G401 (cell line): Measurements from ENCODE around the gene HLA-G. TPM values are rescaled to one million over a fixed set of nuclear protein-coding genes. Genes with fewer than 3 reads are reported as not detected.
"Not testable (repeated sequence)": the region's sequence is repeated elsewhere in the genome, so short reads cannot be mapped to it uniquely, and the experiment has no call there.

ENCODE experiments used
- DNase-seq: peaks from one replicate; pipeline ENCODE4 v3.0.0-alpha.2; 2015; ENCODE audit warnings: low spot score
- in situ Hi-C: cut with HindIII; loops from 2 replicates; pipeline ENCODE4 v1.10.0; 2016; ENCODE audit warnings: low sequenced_read_pairs, mixed read lengths
- total RNA-seq: library from RNA; depleted of rRNA; stranded (reverse); fragments of >200 nt; shearing (Covaris generic); gene quantifications from 2 replicates; pipeline ENCODE4 v1.2.3, GENCODE V29; 2014; rRNA removed

The HLA-G gene
- total RNA-seq, 1 experiment from 2014 or later, result not detected

- in situ Hi-C loops, result no loop called here
- no peak for DNase-seq
Observed at GRCh38 chr6:29858006-29858405, 30.4 kb downstream of the HLA-G start.

- peak; percentile 83 for DNase-seq
- in situ Hi-C loops, result no loop called here
Observed at GRCh38 chr6:29861521-29862255, 34.1 kb downstream of the HLA-G start.

DNA sequence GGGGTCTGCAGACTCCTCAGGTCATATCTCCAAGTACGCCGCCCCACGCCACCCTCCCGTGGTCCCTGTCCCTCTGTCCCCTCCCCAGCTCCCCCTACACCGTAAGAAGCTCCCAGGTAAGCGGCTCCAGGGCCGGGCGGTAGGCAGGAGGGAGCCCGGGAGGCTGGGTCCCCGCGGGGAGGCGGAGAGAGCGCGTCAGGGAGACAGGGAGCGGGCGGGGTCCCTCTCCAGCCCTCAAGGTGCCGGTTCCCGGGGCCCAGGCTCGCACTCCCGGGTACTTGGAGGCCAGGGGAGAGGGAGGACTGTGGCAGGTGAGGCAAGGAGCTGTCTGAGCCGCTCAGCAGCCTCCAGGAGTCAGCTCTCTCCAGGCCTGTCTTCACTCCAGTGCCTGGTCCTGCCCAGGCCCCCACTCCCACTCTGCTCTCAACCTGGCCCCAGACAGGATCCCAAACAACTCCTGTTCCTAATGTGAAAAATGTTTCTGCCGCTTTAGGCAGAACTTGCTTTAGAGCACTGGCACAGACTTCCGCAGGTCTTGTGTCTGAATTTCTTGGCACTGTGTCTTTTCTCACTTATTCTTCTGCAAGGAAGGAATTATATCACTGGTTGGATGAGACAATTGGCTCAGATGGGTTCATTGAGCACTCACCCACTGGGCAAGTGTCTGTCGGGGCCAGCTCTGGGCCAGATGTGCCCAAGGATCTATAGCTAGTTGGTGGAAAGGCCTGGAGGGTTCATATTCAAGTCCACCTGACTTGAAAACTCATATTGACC, 36.6 kb downstream of the HLA-G start:
- in situ Hi-C loops, result no loop called here
- DNase-seq, result no peak

GRCh38 chr6:29865631-29866030, 38.0 kb downstream of the HLA-G start:
- DNase-seq, result no peak
- in situ Hi-C loops, result no loop called here

DNA sequence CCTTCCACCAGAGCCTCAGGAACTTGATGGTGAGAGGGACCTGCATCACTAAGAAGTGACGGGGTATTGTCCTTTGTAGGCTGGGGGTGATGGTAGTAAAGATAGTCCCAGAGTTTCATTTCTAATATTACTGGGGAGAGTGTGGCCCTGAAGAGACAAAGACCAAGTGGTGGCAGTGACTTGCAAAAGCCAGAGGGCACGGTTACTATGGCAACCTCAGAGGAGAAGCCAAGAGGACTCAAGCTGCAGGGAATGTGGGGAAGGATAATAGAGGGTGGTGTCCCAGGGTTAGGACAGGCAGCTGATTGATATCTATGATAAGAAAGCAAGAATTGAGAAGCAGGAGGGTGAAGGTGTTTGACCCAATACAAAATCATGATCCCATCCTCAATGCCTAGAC, 42.5 kb downstream of the HLA-G start:
- in situ Hi-C loops, result no loop called here
- no peak for DNase-seq

DNA sequence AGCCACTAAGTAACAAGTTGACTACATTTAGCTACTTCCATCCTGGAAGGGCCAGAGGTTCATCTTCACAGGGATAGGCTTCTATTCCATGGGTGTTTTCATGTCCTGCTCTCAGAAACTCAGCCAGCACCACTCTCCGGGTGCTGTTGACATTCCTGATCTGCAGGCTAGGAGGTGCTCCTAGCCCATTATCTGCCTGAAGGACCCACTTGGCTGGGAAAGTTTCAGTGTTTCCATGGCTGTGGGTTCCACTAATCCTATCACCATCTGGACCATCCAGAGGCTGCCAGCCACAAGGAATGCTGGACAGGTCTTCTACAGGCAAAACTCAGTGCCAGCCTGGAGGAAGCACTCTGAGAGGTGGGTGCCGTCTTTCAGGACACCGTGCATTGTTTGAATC, 45.2 kb downstream of the HLA-G start:
- in situ Hi-C loops, result no loop called here
- no peak for DNase-seq

DNA sequence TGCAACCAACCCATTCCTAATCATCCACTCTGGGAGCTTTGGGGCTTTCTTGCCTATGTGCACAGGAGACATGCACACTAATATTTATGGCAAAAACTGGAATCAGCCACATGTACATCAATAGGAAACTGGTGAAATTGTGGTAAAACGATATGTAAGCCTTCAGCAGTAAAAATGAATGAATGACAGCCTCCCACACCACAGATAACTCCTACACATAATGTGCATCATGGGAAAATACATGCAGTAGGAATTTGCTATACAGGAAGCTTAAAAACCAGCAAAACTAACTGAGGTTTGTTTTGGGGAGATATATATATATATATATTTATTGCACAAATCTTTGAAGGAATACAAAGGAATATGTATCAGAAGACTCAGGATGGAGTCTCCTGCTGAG, 47.6 kb downstream of the HLA-G start:
- in situ Hi-C loops, result no loop called here

GRCh38 chr6:29875734-29876133, 48.1 kb downstream of the HLA-G start:
- in situ Hi-C loops, DNase-seq: not testable (repeated sequence)

More for the DNA sequence above, 47.6 kb downstream of the HLA-G start:
- DNase-seq, result no peak

Other genes starting within 250 kb of the HLA-G start
- gene OR2H2, start 242.7 kb upstream of the HLA-G start, total RNA-seq, result not detected in 2 replicates
- 2.2 and 3.6 TPM in 2 replicates for gene GABBR1, start 194.6 kb upstream of the HLA-G start, total RNA-seq
- not detected in 2 replicates for gene MOG, start 170.7 kb upstream of the HLA-G start, total RNA-seq
- not detected in 2 replicates for gene ZFP57, start 146.7 kb upstream of the HLA-G start, total RNA-seq
- not detected in 2 replicates for gene HLA-F, start 104.4 kb upstream of the HLA-G start, total RNA-seq
- gene HLA-A, start 114.7 kb downstream of the HLA-G start, total RNA-seq, result 59.4 and 61.4 TPM in 2 replicates
- 48.2 and 50.3 TPM in 2 replicates for gene POLR1H, start 233.4 kb downstream of the HLA-G start, total RNA-seq
- 18.6 and 29.3 TPM in 2 replicates for gene PPP1R11, start 239.4 kb downstream of the HLA-G start, total RNA-seq
- not detected in 2 replicates for gene RNF39, start 247.9 kb downstream of the HLA-G start, total RNA-seq